ENCODE measurements around the gene ADCY5. TPM values are rescaled to one million over a fixed set of nuclear protein-coding genes. Genes with fewer than 3 reads are reported as not detected.

Gene ADCY5
- total RNA-seq, 2 donors from 2014 or later = 3.9 to 5.2 TPM

DNA sequence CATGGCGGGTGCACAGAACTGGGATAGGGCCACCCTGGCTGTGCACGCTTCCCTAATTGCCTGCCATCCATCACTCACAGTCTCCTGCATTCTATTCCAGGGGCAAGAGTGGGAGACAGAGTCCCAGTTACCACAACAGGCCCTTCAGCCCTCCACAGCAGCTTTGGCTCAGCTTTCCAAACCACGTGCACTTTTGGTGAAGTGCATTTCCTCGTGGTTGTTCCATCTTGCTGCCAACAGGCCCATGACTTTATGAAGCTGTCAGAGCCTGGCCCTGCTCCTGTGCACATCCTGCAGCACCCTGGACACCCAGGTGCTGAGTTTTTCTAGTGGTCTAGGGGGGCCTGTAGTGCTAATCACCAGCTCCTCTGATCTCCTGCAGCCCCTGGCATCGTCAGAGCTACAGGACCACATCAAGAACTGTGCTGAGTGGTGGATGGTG, 110.2 kb downstream of the ADCY5 start:
- Mint-ChIP-seq H3K4me1 (peaks cover 5% of the 10 kb centered on the region), H3K9me3 (no peaks in the 10 kb centered on the region), H3K27ac (no peak overlapping the region), H3K27me3 (ENCODE audit: insufficient read depth) (no peaks in the 10 kb centered on the region), H3K4me3 (no peak overlapping the region), H3K36me3 (ENCODE audit: low read depth) (no peaks in the 10 kb centered on the region)
- Histone ChIP-seq H3K4me1 (ENCODE audit: control insufficient read depth, insufficient read depth, low read length) (peaks cover 12% of the 10 kb centered on the region), H3K9me3 (ENCODE audit: control insufficient read depth, low read length) (no peaks in the 10 kb centered on the region), H3K27ac (ENCODE audit: low read depth, low read length) (no peak overlapping the region), H3K27me3 (ENCODE audit: control insufficient read depth, insufficient read depth, low read length, poor library complexity, severe bottlenecking) (no peaks in the 10 kb centered on the region), H3K36me3 (ENCODE audit: control insufficient read depth, insufficient read depth, low read length) (no peaks in the 10 kb centered on the region), H3K4me3 (ENCODE audit: low read length) (no peak overlapping the region), H3K9ac (ENCODE audit: extremely low read depth, low read length, poor library complexity, severe bottlenecking) (no peak overlapping the region)
- 92 to 100% methylated on average over 4 to 5 of the region's 5 CpGs for WGBS, 2 experiments (ENCODE audit: insufficient coverage in 1 of 2, insufficient read length in 1 of 2)
- TF ChIP-seq, protein P1, sequence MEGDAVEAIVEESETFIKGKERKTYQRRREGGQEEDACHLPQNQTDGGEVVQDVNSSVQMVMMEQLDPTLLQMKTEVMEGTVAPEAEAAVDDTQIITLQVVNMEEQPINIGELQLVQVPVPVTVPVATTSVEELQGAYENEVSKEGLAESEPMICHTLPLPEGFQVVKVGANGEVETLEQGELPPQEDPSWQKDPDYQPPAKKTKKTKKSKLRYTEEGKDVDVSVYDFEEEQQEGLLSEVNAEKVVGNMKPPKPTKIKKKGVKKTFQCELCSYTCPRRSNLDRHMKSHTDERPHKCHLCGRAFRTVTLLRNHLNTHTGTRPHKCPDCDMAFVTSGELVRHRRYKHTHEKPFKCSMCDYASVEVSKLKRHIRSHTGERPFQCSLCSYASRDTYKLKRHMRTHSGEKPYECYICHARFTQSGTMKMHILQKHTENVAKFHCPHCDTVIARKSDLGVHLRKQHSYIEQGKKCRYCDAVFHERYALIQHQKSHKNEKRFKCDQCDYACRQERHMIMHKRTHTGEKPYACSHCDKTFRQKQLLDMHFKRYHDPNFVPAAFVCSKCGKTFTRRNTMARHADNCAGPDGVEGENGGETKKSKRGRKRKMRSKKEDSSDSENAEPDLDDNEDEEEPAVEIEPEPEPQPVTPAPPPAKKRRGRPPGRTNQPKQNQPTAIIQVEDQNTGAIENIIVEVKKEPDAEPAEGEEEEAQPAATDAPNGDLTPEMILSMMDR (conservative IDR thresholded peaks at IDR 0.05) = no peak
- no peak for DNase-seq

DNA sequence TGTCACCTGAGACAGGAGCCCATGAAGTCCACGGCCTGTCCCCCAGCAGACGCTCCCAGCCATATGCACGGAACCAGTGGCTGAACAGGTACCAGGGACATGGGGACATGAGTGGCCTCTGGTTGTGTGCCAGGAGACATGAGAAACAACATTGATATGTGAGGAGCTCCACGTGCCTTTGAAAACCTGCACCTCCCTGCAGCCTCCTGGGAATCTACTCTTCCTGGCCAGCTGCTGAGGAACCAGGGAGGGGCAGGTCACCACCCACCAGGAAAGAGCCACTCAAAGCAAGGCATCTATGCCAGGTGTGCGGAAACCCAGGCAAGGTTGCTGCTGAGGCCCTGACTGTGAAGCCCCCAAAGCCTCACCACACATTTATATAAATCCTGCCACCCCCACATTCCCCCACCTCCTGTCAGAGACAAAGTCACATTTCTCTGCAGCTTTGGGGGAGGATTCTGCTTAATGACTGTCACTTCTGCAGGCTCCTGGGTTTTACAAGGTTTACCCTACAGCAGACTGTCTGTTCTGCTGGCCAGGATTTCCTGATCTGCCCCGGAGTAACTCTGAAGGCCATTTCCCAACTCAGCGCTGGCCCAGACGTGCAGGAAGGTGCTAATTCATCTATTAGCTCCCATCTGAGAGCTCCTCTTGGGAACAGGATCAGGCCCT, 110.8 kb downstream of the ADCY5 start:
- Mint-ChIP-seq H3K4me1 (peaks cover 5% of the 10 kb centered on the region), H3K4me3 (no peak overlapping the region), H3K27ac (no peak overlapping the region), H3K27me3 (ENCODE audit: insufficient read depth) (no peaks in the 10 kb centered on the region), H3K36me3 (ENCODE audit: low read depth) (no peaks in the 10 kb centered on the region), H3K9me3 (no peaks in the 10 kb centered on the region)
- peaks cover 9% of the 10 kb centered on the region for H3K4me1 ChIP-seq (ENCODE audit: control insufficient read depth, insufficient read depth, low read length)
- no peak overlapping the region for H3K4me3 ChIP-seq (ENCODE audit: low read length)
- H3K27me3 ChIP-seq (ENCODE audit: control insufficient read depth, insufficient read depth, low read length, poor library complexity, severe bottlenecking) = no peaks in the 10 kb centered on the region
- no peak overlapping the region for H3K27ac ChIP-seq (ENCODE audit: low read depth, low read length)
- WGBS, 2 experiments (ENCODE audit: insufficient coverage in 1 of 2, insufficient read length in 1 of 2) = 92% methylated on average over 6 to 8 of the region's 8 CpGs
- H3K9me3 ChIP-seq (ENCODE audit: control insufficient read depth, low read length) = no peaks in the 10 kb centered on the region
- TF ChIP-seq, protein P1 (conservative IDR thresholded peaks at IDR 0.05) = no peak
- H3K36me3 ChIP-seq (ENCODE audit: control insufficient read depth, insufficient read depth, low read length) = no peaks in the 10 kb centered on the region
- no peak overlapping the region for H3K9ac ChIP-seq (ENCODE audit: extremely low read depth, low read length, poor library complexity, severe bottlenecking)
- DNase-seq = no peak

DNA sequence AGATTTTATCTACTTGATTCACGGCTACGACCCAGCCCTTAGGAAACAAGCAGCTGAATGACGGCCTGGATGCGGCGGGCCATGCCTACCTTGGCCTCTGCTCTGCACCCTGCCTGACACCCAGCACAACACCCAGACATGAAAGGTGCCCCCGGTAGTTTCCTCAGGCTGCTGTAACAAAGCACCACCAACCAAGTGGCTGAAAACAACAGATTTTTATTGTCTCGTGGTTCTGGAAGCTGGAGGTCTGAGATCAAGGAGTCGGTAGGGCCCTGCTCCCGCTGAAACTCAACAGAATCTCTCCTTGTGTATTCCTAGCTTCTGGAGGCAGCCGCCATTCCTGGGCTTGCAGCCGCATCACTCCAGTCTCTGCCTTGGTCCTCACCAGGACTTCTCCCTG, 111.7 kb downstream of the ADCY5 start:
- Histone ChIP-seq H3K9me3 (ENCODE audit: control insufficient read depth, low read length) (no peaks in the 10 kb centered on the region), H3K36me3 (ENCODE audit: control insufficient read depth, insufficient read depth, low read length) (no peaks in the 10 kb centered on the region), H3K4me3 (ENCODE audit: low read length) (no peak overlapping the region), H3K27me3 (ENCODE audit: control insufficient read depth, insufficient read depth, low read length, poor library complexity, severe bottlenecking) (no peaks in the 10 kb centered on the region), H3K4me1 (ENCODE audit: control insufficient read depth, insufficient read depth, low read length) (peaks cover under 1% of the 10 kb centered on the region), H3K9ac (ENCODE audit: extremely low read depth, low read length, poor library complexity, severe bottlenecking) (no peak overlapping the region), H3K27ac (ENCODE audit: low read depth, low read length) (no peak overlapping the region)
- no peak overlapping the region for H3K27ac Mint-ChIP-seq
- no peaks in the 10 kb centered on the region for H3K9me3 Mint-ChIP-seq
- H3K4me3 Mint-ChIP-seq = no peak overlapping the region
- 95 to 98% methylated on average over 6 to 11 of the region's 11 CpGs for WGBS, 2 experiments (ENCODE audit: insufficient coverage in 1 of 2, insufficient read length in 1 of 2)
- TF ChIP-seq, protein P1 (conservative IDR thresholded peaks at IDR 0.05) = no peak
- no peaks in the 10 kb centered on the region for H3K27me3 Mint-ChIP-seq (ENCODE audit: insufficient read depth)
- H3K36me3 Mint-ChIP-seq (ENCODE audit: low read depth) = no peaks in the 10 kb centered on the region
- H3K4me1 Mint-ChIP-seq = peaks cover 2% of the 10 kb centered on the region
- DNase-seq = no peak
